ENCODE measurements around the gene TSFM. TPM values are rescaled to one million over a fixed set of nuclear protein-coding genes. Genes with fewer than 3 reads are reported as not detected.

Gene TSFM
- total RNA-seq: 17.6 and 21.1 TPM in 2 replicates

DNA sequence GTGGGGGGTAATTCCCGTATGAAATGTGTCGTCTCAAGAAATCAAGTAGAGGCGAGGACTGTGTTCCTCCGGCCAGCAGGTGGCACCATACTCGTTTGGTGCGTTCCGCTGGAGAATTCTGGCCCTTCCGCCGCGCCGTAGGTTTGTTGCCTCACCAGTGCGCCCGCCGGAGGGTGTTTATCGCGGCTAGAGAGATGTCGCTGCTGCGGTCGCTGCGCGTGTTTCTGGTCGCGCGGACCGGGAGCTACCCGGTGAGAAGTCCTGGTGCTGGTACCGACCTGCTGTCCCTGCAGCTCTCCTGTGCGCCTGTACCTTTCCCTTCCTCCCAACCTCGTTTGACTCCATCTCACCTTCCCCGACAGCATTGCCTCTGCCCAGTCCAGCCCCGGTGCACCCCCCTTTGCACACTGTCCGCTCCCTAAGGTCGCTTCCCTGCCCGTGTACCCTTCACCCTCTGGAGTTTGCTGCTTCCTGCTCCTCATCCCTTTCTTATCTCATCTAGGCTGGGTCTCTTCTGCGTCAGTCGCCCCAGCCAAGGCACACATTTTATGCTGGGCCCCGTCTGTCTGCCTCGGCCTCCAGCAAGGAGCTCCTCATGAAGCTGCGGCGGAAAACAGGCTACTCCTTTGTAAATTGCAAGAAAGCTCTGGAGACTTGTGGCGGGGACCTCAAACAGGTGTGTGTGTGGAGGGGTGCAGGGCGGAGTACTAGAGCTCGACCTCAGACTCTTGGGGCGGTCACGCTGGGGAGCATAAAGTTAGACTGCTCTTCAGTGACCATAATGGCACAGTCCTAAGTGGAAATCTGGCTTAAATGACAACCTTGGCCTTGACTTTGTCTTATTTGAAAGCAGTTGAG, at the start of gene TSFM:
TSS of gene TSFM (plus strand) at position 180 of the 858 bp plus-strand sequence. CDS start at position 195, 15 bp downstream.

DNA sequence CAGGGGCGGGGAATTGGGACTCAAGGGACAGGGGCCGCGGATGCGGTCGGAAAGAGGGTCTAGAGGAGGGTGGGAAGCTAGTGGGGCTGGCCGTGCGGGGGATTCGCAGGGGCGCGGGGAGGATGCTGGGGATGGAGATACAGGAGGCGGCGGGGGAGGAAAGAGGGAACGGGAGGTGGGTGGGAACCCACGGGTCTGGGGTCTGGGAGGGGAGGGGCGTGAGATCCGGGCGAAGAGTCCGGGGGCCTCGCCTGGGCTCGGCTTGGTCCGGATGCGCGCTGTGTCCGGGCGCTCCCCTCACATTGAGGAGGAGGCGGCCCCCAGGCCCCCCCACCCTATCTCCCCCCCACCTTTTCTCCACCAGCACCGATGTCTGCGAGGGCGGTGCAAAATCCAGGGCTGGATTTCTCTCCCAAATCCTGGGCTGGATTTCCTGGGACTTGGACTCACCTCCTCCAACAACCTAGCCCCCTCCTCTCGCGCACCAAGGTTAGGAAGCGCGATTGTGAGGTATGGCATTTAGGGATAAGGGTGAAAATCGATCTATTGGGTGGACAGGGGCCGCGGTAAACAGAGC, 43.8 kb upstream of the TSFM start, which contains the start of gene AGAP2:
TSS of gene AGAP2 (minus strand) at position 82 of the 577 bp plus-strand sequence. CDS start 496 bp downstream, outside the sequence.

DNA sequence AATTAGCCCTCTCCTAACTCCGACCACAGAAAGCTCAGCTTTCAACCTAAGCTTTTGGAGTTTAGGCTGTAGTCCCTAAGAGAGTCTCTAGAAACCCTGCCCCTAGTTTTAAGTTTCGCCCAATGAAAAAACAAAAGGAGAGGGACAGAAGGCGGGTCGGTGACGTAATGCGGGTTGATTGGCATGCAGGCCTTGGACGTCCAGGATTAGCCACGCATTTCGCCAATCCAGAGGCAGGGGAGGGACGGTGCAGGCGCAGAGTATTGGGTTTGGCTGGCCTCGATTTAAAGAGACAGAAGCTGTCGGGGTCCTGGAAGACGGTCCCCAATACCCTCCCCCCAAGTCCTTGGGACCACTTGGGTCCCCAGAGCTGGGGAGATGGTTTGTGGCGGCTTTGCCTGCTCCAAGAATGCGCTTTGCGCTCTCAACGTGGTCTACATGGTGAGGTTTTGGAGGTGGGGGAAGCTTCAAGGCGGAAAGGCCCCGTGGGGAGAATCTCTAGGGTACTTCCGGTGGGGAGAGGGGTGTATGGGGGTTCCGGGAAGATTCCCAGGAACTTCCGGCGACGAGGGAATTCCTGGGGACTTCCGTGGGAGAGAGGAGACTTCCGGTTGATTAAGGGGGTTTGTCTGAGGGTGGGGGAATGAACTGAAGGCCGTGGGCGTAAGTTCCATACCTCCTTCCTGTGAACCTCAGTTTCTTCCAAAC, 37.7 kb upstream of the TSFM start, which contains the start of gene TSPAN31:
TSS of gene TSPAN31 (plus strand) at position 263 of the 708 bp plus-strand sequence. CDS start at position 379, 116 bp downstream.

DNA sequence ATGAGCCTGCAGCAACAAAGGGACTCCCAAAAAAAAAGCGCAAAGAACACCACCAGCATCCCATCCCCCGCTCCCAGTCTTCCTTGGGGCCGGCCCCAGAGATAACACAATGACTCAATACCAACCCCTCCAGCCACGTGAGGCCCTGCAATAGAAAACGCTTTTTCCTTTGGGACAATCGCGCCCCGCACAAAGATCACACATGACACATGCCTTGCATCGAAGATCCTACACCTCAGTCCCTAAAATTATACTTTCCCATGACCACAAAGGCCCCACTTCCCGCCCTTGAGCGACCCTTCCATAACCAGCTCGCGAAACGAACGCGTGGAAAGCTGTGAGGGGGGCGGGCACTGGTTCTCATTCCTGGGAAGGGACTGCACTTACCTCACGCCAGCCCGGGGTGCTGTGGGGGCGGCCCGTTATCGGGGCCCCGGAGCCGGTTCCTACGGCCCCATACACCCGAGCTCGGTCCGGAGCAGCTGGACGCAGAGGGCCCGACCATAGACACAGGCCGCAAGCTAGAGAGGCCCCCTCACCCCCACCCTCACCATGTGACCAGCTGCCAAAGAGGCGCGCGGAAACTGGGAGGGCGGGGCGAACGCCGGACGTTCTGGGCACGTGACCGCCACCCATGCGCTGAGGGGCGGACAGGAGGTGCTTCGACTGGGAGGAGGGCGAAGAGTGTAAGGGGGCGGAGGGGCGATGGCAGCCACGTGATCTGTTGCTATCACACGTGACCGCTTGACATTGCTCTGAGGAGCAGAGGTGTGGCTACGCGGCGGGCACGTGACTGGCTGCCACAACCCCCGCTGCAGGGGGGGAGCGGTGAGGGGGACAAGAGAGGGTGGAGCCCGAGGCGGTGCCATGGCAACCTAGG, 30.6 kb upstream of the TSFM start, which contains the start of gene CDK4:
TSS of gene CDK4 (minus strand) at position 523 of the 880 bp plus-strand sequence. CDS start 593 bp downstream, outside the sequence.

DNA sequence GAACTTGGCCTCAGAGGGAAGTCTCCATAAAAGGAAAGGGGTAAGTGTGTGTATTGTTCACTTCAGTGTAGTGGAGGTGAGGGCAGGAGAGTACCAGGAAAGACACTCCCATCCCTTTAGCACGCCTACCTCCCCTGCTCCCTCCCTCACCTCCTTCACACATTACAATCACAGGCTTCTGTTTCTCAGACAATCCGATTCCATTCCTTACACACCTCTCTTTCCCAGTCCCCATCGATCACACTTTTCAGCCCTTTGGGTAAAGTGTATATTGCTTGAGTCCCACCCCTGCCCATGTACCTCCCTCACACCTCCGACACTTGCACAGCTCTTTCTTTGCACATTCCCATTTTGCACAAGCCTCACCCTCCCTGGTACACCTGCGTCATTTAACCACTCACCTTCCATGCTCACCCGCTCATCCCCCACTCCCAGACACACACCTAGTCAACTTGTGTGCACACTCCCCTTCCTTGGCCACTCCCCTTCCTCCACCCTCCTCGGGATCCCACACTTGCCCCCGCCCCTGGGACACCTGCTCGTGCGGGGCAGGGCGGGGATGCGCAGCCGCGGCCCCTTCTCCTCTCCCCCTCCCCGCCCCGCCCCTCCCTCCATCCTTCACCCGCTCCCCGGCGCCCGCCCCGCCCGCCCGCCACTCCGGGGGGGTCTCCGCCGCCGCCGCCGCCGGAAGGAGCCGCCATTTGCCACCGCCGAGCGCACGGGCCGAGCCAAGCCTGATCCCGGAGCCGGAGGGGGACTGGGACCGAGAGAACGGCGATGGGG, 28.0 kb upstream of the TSFM start, which contains the start of gene MARCHF9:
TSS of gene MARCHF9 (plus strand) at position 693 of the 783 bp plus-strand sequence. CDS start 426 bp downstream, outside the sequence.

DNA sequence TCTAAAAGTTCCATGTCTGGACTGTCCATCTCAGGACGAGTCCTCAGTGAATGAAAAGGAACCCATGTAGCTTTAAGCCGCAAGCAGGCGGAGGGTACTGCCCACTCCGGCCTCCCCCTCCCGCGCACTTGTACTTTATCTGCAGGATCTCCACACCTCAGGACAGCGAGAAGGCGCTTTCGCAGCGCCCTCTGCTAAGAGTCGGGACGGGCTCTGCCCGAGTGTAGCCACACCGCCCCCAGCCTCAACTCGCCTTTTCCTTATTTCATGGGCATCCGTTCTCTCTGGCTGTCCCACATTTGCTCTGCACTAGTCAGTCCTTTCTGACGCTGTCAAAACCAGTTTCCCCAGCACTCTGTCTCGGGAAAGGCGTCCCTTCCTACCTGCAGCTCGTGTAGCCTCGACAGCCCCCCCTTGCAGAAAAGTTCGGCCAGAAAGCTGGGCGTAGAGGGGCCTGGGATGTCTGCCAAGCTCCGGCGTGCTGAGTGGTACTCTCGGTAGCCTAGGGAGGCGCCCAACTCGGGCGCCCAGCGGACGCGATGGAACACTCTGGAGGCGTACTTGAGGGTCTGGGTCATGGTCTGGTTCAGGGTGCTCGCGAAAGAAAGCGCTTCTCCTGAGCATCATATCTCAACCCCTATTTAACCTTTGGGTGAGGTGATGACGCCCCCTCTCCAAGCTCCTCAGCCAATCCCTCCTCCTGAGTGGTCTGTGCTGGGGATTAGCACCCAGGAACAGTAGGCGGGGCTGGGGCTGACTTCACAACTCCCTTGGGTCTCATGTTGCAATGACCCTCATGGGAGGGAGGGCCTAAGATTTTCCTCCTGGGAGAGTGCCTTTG, 15.9 kb upstream of the TSFM start, which contains the start of gene CYP27B1:
TSS of gene CYP27B1 (minus strand) at position 615 of the 841 bp plus-strand sequence. CDS start at position 578, 37 bp downstream.

DNA sequence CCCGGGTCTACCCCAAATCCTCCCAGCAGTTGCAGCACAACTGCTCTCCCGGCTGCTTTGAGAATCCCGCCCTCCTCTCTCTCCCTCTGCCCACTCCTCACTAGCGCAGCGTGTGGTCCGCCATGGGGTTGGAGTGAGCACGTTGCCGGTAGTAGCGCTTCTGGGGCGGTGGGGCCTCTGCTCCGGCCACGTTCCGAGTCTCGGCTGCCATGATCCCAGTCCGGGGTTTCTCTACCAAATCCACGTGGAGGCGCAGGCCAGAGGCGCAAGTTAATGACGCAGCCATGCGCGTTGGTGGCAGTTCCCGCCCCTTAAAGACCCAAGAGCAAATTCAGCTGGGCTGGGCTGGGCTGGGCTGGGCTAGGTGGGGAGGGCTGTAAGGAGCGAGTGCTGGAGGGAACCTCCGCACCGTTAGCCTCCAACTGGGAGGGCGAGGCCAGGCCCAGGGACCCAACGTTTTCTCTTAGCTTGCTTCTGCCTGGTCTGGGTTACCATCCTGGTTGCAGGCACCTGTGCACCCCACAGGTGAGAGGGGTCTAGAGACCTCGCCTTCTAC, 10.6 kb upstream of the TSFM start, which contains the start of gene METTL1:
TSS of gene METTL1 (minus strand) at position 233 of the 556 bp plus-strand sequence. CDS start at position 211, 22 bp downstream.

DNA sequence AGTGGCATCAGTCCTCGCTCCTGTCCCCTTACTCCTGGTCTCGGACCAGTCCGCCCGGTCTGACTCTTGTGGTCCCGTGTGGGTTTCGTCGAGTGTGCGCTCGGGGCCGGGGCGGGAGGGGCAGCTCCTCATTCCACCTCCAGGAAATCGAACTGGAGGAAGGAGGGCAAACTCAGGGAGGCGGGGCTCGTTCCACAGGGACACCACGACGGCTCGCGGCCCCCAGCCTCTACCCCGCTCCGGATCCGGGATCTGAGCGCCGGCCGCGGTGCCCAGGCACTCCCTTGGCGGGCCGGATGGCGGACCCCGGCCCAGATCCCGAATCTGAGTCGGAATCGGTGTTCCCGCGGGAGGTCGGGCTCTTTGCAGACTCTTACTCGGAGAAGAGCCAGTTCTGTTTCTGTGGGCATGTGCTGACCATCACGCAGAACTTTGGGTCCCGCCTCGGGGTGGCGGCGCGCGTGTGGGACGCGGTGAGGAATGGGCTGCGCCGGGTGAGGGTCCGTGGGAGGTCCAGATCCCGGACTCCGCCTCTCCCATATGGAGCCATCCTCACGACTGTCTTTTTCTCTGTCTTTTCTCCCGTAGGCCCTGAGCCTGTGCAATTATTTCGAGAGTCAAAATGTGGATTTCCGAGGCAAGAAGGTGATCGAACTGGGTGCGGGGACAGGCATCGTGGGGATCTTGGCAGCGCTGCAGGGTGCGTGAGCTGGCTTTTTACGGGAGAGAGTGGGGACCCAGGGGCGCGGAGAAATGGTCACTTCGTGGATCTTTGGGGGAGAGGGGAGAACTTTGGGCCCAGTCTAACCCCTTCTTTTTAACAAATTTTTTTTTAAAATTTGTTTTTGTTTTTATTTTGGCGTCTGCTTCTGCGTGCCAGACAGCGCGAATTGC, 9.9 kb upstream of the TSFM start, which contains the start of gene EEF1AKMT3:
TSS of gene EEF1AKMT3 (plus strand) at position 186 of the 894 bp plus-strand sequence. CDS start at position 297, 111 bp downstream.

DNA sequence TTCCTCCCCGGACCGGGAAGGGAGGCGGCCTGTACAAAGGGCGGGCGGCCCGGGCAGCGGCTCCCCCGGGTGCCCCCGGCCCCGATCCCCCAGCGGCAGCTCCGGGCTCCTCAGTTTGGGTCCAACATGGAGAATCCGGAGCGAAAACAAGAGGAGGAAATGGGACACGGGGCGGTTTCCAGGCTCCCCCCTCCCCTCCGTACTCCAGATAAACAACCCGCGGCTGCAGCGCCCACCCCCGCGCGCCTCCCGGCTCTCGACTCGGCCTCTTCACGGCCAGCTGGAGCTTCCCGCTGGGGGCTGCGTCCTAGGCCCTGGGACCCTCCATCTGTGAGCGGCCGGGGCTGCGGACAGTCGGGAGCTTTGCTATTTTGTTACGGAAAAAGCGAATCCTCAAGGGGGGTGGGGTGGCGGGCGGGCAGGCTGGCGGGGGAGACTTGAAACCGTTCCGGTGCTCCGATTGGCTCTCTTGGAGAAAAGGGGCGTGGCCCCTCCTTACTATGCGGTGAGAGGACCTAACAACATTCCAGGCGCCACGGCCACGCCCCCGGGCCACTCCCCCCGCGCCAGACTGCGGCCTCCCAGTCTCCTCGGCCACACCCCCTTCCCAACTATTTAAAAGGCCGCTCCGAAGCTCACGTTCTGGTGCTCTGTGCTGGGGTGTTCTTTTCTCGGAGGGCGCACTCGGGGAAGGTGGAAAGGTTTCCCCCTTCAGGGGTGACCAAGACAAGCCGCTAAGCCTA, 64.2 kb downstream of the TSFM start, which contains the start of gene CTDSP2:
TSS of gene CTDSP2 (minus strand) at position 153 of the 743 bp plus-strand sequence. CDS start 294 bp downstream, outside the sequence.

Other genes starting within 250 kb of the TSFM start
- gene DCTN2, start 235.6 kb upstream of the TSFM start, total RNA-seq: 80.7 and 106 TPM in 2 replicates
- gene KIF5A, start 232.7 kb upstream of the TSFM start, total RNA-seq: 0.44 and 0.50 TPM in 2 replicates
- 13.6 and 16.5 TPM in 2 replicates for gene PIP4K2C, start 191.6 kb upstream of the TSFM start, total RNA-seq
- 15.6 and 23.1 TPM in 2 replicates for gene DTX3, start 178.0 kb upstream of the TSFM start, total RNA-seq
- 17.9 and 27.1 TPM in 2 replicates for gene ARHGEF25, start 171.4 kb upstream of the TSFM start, total RNA-seq
- 3.4 and 4.0 TPM in 2 replicates for gene B4GALNT1, start 149.6 kb upstream of the TSFM start, total RNA-seq
- 276 and 299 TPM in 2 replicates for gene OS9, start 88.7 kb upstream of the TSFM start, total RNA-seq
- gene AGAP2, start 44.0 kb upstream of the TSFM start, total RNA-seq: 0.33 and 0.87 TPM in 2 replicates
- gene TSPAN31, start 37.7 kb upstream of the TSFM start, total RNA-seq: 56.9 and 94.5 TPM in 2 replicates
- 177 and 190 TPM in 2 replicates for gene CDK4, start 30.5 kb upstream of the TSFM start, total RNA-seq
- gene MARCHF9, start 27.7 kb upstream of the TSFM start, total RNA-seq: 3.0 and 3.9 TPM in 2 replicates
- under 0.01 and 0.55 TPM in 2 replicates for gene CYP27B1, start 15.7 kb upstream of the TSFM start, total RNA-seq
- 5.2 and 7.4 TPM in 2 replicates for gene METTL1, start 10.7 kb upstream of the TSFM start, total RNA-seq
- 3.8 and 8.1 TPM in 2 replicates for gene EEF1AKMT3, start 10.2 kb upstream of the TSFM start, total RNA-seq
- 0.89 and 2.2 TPM in 2 replicates for gene AVIL, start 35.9 kb downstream of the TSFM start, total RNA-seq
- 56.1 and 70.4 TPM in 2 replicates for gene CTDSP2, start 63.9 kb downstream of the TSFM start, total RNA-seq
- 16.4 and 16.5 TPM in 2 replicates for gene ATP23, start 158.8 kb downstream of the TSFM start, total RNA-seq